Mucosa of descending colon (tissue), 3 donors: ENCODE data around the gene APOC1. TPM values are rescaled to one million over a fixed set of nuclear protein-coding genes. Genes with fewer than 3 reads are reported as not detected.

ENCODE experiments used
- ATAC-seq: fragments of 200-7000 bp; cut with Tn5 transposase; one replicate; pipeline ENCODE4 v1.9.1; 2020; ENCODE audit warnings: mild to moderate bottlenecking, moderate library complexity
- DNase-seq, 3 donors: peaks; one replicate each; pipeline ENCODE4 v3.0.0-alpha.2; 2020
- H3K36me3 ChIP-seq: fragments of 200-600 bp; one replicate; pipeline ENCODE4 v1.8.0; 2021; ENCODE audit warnings: low read depth, mild to moderate bottlenecking
- H3K4me1 ChIP-seq: fragments of 200-600 bp; one replicate; pipeline ENCODE4 v1.8.0; 2021; ENCODE audit warnings: low read depth, mild to moderate bottlenecking
- H3K4me3 ChIP-seq: fragments of 200-600 bp; one replicate; pipeline ENCODE4 v1.8.0; 2021; ENCODE audit warnings: mild to moderate bottlenecking
- H3K9me3 ChIP-seq: fragments of 200-600 bp; one replicate; pipeline ENCODE4 v1.8.0; 2021; ENCODE audit warnings: mild to moderate bottlenecking
- CTCF ChIP-seq: fragments of 200-600 bp; IDR thresholded peaks from one replicate; pipeline ENCODE4 v1.8.0; 2022; ENCODE audit warnings: antibody characterized with exemption, mild to moderate bottlenecking
- intact Hi-C, 2 donors: fragments of 100-400 bp; cut with DNase I in 1 of 2; cut with micrococcal nuclease in 1 of 2; formaldehyde crosslinking; loops; one replicate each; pipeline versions ENCODE4 v1.11.0 to v1.11.1; 2022; cut with DNase I, micrococcal nuclease
- total RNA-seq, 3 donors: library from RNA; stranded (reverse); fragmentation: NEBNext Ultra II Directional in 2 of 3; extraction: Animal tissue kit (Norgen Biotek cat#: 25700) in 2 of 3; gene quantifications; one replicate each; pipeline versions ENCODE4 v1.2.1 to v1.2.4, GENCODE V29; 2021 to 2023
- donor health status: DM: no; HTN: no; CAD: no; lungs with moderate emphysema.
- donor health status: DM: no; HTN: no; CAD: no.
- donor health status: DM: no; HTN: yes; CAD: no.

APOC1 gene
- total RNA-seq, 3 donors from 2014 or later, result 3.6 to 12.7 (median 9.8) TPM

DNA sequence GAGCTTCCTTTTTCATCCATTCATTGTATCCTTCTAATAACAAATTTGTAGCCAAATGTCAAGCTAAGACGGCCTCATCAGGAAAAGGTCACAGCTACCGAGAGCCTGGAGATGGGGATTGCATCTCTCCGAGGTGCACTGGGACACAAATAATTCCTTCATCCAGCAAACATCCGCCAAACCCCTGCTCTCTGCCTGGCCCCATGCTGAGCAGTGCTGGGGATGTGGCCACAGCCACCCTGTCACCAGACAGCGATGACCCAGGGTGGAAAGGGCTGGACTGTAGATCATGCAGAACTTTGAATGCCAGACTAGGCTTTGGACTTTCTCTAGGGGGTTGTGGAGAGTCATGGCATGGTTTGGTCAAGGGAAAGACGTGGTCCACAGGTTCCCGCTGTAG, 21.5 kb upstream of the APOC1 start:
- Histone ChIP-seq H3K36me3 (peaks cover 8% of the 10 kb centered on the region), H3K4me1 (peaks cover 15% of the 10 kb centered on the region), H3K4me3 (no peak overlapping the region), H3K9me3 (no peaks in the 10 kb centered on the region)
- intact Hi-C loops, result no loop called here
- DNase-seq (no peak), ATAC-seq (no peak)
- no peak for TF ChIP-seq CTCF

DNA sequence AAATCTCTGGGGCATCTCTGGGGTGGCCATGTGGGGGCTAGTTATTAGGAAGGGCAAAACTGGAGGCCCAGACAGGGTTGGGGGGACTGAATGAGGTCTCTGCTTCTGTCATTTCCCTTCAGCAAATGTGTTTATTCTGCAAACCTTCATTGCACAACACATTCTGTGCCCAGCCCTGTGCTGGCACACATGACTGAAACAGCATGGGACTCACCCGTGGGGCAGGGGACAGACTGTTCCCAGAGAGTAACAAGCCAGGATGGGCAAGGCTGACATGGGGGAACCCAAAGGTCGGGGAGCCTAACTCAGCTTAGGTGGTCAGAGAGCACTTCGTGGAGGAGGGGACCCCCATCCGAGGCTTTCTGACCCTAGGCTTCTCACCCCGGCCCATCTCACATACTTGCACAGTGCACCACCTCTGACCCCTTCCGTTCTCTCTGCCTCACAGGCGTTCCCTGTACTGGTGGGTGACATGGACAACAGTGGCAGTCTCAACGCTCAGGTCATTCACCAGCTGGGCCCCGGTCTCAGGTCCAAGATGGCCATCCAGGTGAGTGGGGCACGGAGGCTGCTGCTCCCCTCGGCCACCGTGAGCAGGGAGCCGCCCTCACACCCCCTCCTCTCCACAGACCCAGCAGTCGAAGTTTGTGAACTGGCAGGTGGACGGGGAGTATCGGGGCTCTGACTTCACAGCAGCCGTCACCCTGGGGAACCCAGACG, 20.9 kb upstream of the APOC1 start:
- no peak for TF ChIP-seq CTCF
- ATAC-seq (no peak), DNase-seq (no peak)
- Histone ChIP-seq H3K4me3 (no peak overlapping the region), H3K9me3 (no peaks in the 10 kb centered on the region), H3K36me3 (peaks cover 8% of the 10 kb centered on the region), H3K4me1 (peaks cover 15% of the 10 kb centered on the region)
- intact Hi-C loops, result no loop called here

DNA sequence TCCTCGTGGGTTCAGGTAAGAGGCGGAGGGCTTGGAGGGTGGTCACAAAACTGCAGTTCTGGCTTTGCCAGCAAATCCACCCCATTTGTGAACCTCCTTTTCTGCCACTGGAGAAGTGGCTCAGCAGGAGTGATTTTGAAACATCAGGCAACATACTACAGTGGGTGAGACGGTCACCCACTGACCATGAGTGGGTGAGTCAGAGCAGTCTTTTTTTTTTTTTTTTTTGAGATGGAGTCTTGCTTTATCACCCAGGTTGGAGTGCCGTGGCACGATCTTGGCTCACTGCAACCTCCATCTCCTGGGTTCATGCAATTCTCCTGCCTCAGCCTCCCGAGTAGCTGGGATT, 20.4 kb upstream of the APOC1 start:
- DNase-seq, result no peak
- intact Hi-C loops, result no loop called here
- ATAC-seq, result no peak
- Histone ChIP-seq H3K4me1 (peaks cover 15% of the 10 kb centered on the region), H3K36me3 (peaks cover 8% of the 10 kb centered on the region), H3K9me3 (no peaks in the 10 kb centered on the region), H3K4me3 (no peak overlapping the region)
- TF ChIP-seq CTCF, result no peak

GRCh38 chr19:44894946-44895345, 19.5 kb upstream of the APOC1 start:
- TF ChIP-seq CTCF, result no peak
- H3K4me1 ChIP-seq, result peaks cover 11% of the 10 kb centered on the region
- H3K4me3 ChIP-seq, result no peak overlapping the region
- intact Hi-C loops, result no loop called here
- DNase-seq (no peak), ATAC-seq (no peak)
- no peaks in the 10 kb centered on the region for H3K9me3 ChIP-seq
- peaks cover 8% of the 10 kb centered on the region for H3K36me3 ChIP-seq

GRCh38 chr19:44897835-44898234, 16.6 kb upstream of the APOC1 start:
- Histone ChIP-seq H3K4me3 (no peak overlapping the region), H3K9me3 (no peaks in the 10 kb centered on the region), H3K4me1 (no peaks in the 10 kb centered on the region), H3K36me3 (no peaks in the 10 kb centered on the region)
- DNase-seq, result no peak
- ATAC-seq, result no peak
- TF ChIP-seq CTCF, result no peak
- intact Hi-C loops, result no loop called here
